ENCODE measurements around the gene CNOT1. TPM values are rescaled to one million over a fixed set of nuclear protein-coding genes. Genes with fewer than 3 reads are reported as not detected.

CNOT1 gene
- total and polyA plus RNA-seq, 2 of the 4 experiments (the other 2 are of a cell fraction) = 85.5 to 357 TPM

DNA sequence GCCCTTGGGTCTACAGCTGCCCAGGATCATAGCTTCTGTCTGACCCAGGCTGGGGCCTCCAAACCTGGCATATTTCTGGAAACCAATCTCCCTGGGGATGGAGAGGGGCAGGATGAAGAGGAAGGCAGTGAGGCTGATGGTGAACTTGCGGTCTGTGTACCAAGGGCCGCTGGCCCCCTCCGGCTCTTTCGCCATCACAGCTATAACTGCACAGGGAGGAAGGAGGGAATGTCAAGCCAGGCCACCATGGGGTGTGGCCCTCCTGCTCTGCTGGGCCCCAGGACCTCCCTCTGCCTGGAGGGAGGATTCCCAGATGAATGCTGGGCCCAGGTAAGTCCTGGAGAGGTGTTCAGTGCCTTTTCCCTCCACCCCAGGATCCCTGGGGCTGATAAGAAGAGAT lies 48.6 kb upstream of the CNOT1 start:
- peaks cover 2 to 20% of the 10 kb centered on the region in 2 experiments for H3K79me1 ChIP-seq (ENCODE audit: low read depth in 1 of 2, low read length in 2 of 2)
- CTCF ChIA-PET = interaction anchor here (0.6 to 2.3 kb wide), 2 partner anchors 78 to 342 kb away, joined by 5 to 8 read pairs; no protein-coding TSS in a partner anchor
- H3K36me3 ChIP-seq (ENCODE audit: control insufficient read depth, insufficient read depth, low read length) = peaks cover 45% of the 10 kb centered on the region
- H3K18ac ChIP-seq (ENCODE audit: low read depth, low read length) = no peak overlapping the region
- no peak overlapping the region for H3K14ac ChIP-seq (replicated peaks; ENCODE audit: low read depth, low read length)
- no peak overlapping the region for H2BK15ac ChIP-seq (ENCODE audit: low read depth, low read length)
- no peak overlapping the region for H2BK120ac ChIP-seq (ENCODE audit: low read depth, low read length)
- H2BK5ac ChIP-seq (ENCODE audit: low read depth, low read length, poor library complexity, severe bottlenecking) = no peak overlapping the region
- no peaks in the 10 kb centered on the region for H3K27me3 ChIP-seq (ENCODE audit: control insufficient read depth, insufficient read depth, low read length)
- no peak overlapping the region for H3K27ac ChIP-seq (ENCODE audit: insufficient read depth, low read length)
- no peak overlapping the region for H4K8ac ChIP-seq (ENCODE audit: low read depth in 2 of 2, low read length in 2 of 2)
- intact Hi-C loops (cut with micrococcal nuclease) = loop anchor here (1.0 kb wide), 1 partner anchor 78 kb away; no protein-coding TSS in a partner anchor
- ATAC-seq (ENCODE audit: low read depth) (no peak), DNase-seq (no peak)
- no peak overlapping the region for H3K4ac ChIP-seq (ENCODE audit: low read depth, low read length)
- dilution Hi-C loops (cut with HindIII; ENCODE audit: low sequenced_read_pairs, unreplicated experiment) = no loop called here
- H3K4me1 ChIP-seq (ENCODE audit: control insufficient read depth, insufficient read depth, low read length) = peaks cover 1% of the 10 kb centered on the region; the same call in 1 of the 2 replicates
- no peak overlapping the region for H2AFZ ChIP-seq (replicated peaks; ENCODE audit: low read length, poor library complexity)
- H3K9me3 ChIP-seq (ENCODE audit: control insufficient read depth, insufficient read depth, low read length) = no peaks in the 10 kb centered on the region
- TF ChIP-seq RFX5 (IDR thresholded peaks at IDR 0.05; ENCODE audit: low read depth, low read length) = no peak
- no peak for TF ChIP-seq RAD21 (IDR thresholded peaks at IDR 0.05; ENCODE audit: low read length)
- no peak for TF ChIP-seq MAZ (IDR thresholded peaks at IDR 0.05; ENCODE audit: borderline replicate concordance, low read depth, low read length)
- TF ChIP-seq POLR2A (IDR thresholded peaks at IDR 0.05; ENCODE audit: low read depth, low read length) = no peak
- TF ChIP-seq, protein P1, sequence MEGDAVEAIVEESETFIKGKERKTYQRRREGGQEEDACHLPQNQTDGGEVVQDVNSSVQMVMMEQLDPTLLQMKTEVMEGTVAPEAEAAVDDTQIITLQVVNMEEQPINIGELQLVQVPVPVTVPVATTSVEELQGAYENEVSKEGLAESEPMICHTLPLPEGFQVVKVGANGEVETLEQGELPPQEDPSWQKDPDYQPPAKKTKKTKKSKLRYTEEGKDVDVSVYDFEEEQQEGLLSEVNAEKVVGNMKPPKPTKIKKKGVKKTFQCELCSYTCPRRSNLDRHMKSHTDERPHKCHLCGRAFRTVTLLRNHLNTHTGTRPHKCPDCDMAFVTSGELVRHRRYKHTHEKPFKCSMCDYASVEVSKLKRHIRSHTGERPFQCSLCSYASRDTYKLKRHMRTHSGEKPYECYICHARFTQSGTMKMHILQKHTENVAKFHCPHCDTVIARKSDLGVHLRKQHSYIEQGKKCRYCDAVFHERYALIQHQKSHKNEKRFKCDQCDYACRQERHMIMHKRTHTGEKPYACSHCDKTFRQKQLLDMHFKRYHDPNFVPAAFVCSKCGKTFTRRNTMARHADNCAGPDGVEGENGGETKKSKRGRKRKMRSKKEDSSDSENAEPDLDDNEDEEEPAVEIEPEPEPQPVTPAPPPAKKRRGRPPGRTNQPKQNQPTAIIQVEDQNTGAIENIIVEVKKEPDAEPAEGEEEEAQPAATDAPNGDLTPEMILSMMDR (conservative IDR thresholded peaks at IDR 0.05; ENCODE audit: low read depth, low read length) = no peak
- TF ChIP-seq, protein P2, sequence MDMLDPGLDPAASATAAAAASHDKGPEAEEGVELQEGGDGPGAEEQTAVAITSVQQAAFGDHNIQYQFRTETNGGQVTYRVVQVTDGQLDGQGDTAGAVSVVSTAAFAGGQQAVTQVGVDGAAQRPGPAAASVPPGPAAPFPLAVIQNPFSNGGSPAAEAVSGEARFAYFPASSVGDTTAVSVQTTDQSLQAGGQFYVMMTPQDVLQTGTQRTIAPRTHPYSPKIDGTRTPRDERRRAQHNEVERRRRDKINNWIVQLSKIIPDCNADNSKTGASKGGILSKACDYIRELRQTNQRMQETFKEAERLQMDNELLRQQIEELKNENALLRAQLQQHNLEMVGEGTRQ (IDR thresholded peaks at IDR 0.05; ENCODE audit: low read depth, low read length) = no peak
- no peak for TF ChIP-seq RCOR1 (IDR thresholded peaks at IDR 0.05; ENCODE audit: insufficient replicate concordance, low read length)
- no peak for TF ChIP-seq MAFK (IDR thresholded peaks at IDR 0.05; ENCODE audit: low read depth, low read length)
- no peak for TF ChIP-seq CEBPB (IDR thresholded peaks at IDR 0.05; ENCODE audit: low read depth, low read length)
- peaks cover 6% of the 10 kb centered on the region for H3K9me1 ChIP-seq (ENCODE audit: insufficient read depth, low read length)
- H3K23ac ChIP-seq (ENCODE audit: low read depth, low read length) = no peak overlapping the region
- H4K5ac ChIP-seq (ENCODE audit: low read depth, low read length) = no peak overlapping the region
- in situ Hi-C loops (cut with MboI; ENCODE audit: low sequenced_read_pairs) = no loop called here
- no TSS peak for BruUV-seq (replicated peaks)
- H4K20me1 ChIP-seq (ENCODE audit: insufficient read depth, low read length) = no peaks in the 10 kb centered on the region; the same call in 1 of the 2 replicates
- H2AK9ac ChIP-seq (replicated peaks; ENCODE audit: low read depth, low read length, poor library complexity) = peak overlapping the region; percentile 24
- no peak overlapping the region for H4K91ac ChIP-seq (ENCODE audit: insufficient read depth, low read depth, low read length)
- H3K4me2 ChIP-seq (ENCODE audit: low read depth, low read length) = no peak overlapping the region
- H3K56ac ChIP-seq (ENCODE audit: extremely low read depth, insufficient read depth, low read length) = no peak overlapping the region
- WGBS, 2 experiments (ENCODE audit: extremely low coverage in 2 of 2, insufficient read length in 1 of 2) = 100% methylated on average over 2 of the region's 4 CpGs; no CpG with 5 or more reads in 1 of the 2 experiments
- H2BK20ac ChIP-seq (ENCODE audit: low read depth, low read length) = no peak overlapping the region
- H3K4me3 ChIP-seq (ENCODE audit: insufficient read depth, low read depth, low read length) = no peak overlapping the region
- POLR2A ChIA-PET (ENCODE audit: unreplicated experiment) = no interaction called here
- no peak overlapping the region for H2AK5ac ChIP-seq (ENCODE audit: low read depth, low read length)
- no peak overlapping the region for H3K9ac ChIP-seq (ENCODE audit: low read depth, low read length)

All from IMR-90 (cell line).